Measurements from ENCODE around the gene ZIK1.

GRCh38 chr19:57576661-57577060 lies 7.3 kb upstream of the ZIK1 start:
- TF ChIP-seq, protein P1, sequence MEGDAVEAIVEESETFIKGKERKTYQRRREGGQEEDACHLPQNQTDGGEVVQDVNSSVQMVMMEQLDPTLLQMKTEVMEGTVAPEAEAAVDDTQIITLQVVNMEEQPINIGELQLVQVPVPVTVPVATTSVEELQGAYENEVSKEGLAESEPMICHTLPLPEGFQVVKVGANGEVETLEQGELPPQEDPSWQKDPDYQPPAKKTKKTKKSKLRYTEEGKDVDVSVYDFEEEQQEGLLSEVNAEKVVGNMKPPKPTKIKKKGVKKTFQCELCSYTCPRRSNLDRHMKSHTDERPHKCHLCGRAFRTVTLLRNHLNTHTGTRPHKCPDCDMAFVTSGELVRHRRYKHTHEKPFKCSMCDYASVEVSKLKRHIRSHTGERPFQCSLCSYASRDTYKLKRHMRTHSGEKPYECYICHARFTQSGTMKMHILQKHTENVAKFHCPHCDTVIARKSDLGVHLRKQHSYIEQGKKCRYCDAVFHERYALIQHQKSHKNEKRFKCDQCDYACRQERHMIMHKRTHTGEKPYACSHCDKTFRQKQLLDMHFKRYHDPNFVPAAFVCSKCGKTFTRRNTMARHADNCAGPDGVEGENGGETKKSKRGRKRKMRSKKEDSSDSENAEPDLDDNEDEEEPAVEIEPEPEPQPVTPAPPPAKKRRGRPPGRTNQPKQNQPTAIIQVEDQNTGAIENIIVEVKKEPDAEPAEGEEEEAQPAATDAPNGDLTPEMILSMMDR (IDR thresholded peaks at IDR 0.05; ENCODE audit: poor library complexity), result no peak
- TF ChIP-seq EZH2 (IDR thresholded peaks at IDR 0.05; ENCODE audit: borderline replicate concordance) (no peak), EZH2phosphoT487 (IDR thresholded peaks at IDR 0.05; ENCODE audit: low read depth, severe bottlenecking, unreplicated experiment) (no peak)
